ENCODE results near the gene CENPB. TPM values are rescaled to one million over a fixed set of nuclear protein-coding genes. Genes with fewer than 3 reads are reported as not detected.

The CENPB gene
- total RNA-seq, 2 experiments from 2014 or later, result 29.1 to 30.3 TPM

- Mint-ChIP-seq H3K27me3 (ENCODE audit: low read depth) (no peaks in the 10 kb centered on the region), H3K4me3 (no peak overlapping the region), H3K36me3 (ENCODE audit: low read depth) (peaks cover 49% of the 10 kb centered on the region), H3K9me3 (no peaks in the 10 kb centered on the region), H3K4me1 (ENCODE audit: low read depth) (peaks cover 39% of the 10 kb centered on the region), H3K27ac (no peak overlapping the region)
- intact Hi-C loops (cut with micrococcal nuclease), result no loop called here
- CTCF ChIA-PET, result interaction anchor here (0.6 kb wide), 1 partner anchor 17 kb away, joined by 3 read pairs; no protein-coding TSS in a partner anchor
- DNase-seq, result no peak
These were observed 18.2 kb upstream of the CENPB start for GRCh38 chr20:3804781-3805180.

GRCh38 chr20:3804254-3804751 is 17.8 kb upstream of the CENPB start:
- peaks cover 49% of the 10 kb centered on the region for H3K36me3 Mint-ChIP-seq (ENCODE audit: low read depth)
- DNase-seq, result no peak
- CTCF ChIA-PET, result interaction anchor here (0.6 kb wide), 1 partner anchor 16 kb away, joined by 3 read pairs; no protein-coding TSS in a partner anchor

GRCh38 chr20:3803854-3804253 is 17.3 kb upstream of the CENPB start:
- peaks cover 48% of the 10 kb centered on the region for H3K4me1 Mint-ChIP-seq (ENCODE audit: low read depth)
- CTCF ChIA-PET, result no interaction called here
- peaks cover 52% of the 10 kb centered on the region for H3K36me3 Mint-ChIP-seq (ENCODE audit: low read depth)
- H3K27me3 Mint-ChIP-seq (ENCODE audit: low read depth), result no peaks in the 10 kb centered on the region
- no peaks in the 10 kb centered on the region for H3K9me3 Mint-ChIP-seq
- intact Hi-C loops (cut with micrococcal nuclease), result no loop called here
- peak overlapping the region; percentile 73 for H3K27ac Mint-ChIP-seq
- H3K4me3 Mint-ChIP-seq, result no peak overlapping the region
- no peak for DNase-seq

More at GRCh38 chr20:3804254-3804751, 17.8 kb upstream of the CENPB start:
- Mint-ChIP-seq H3K27me3 (ENCODE audit: low read depth) (no peaks in the 10 kb centered on the region), H3K9me3 (no peaks in the 10 kb centered on the region), H3K4me3 (no peak overlapping the region), H3K27ac (peak overlapping the region; percentile 73), H3K4me1 (ENCODE audit: low read depth) (peaks cover 44% of the 10 kb centered on the region)
- intact Hi-C loops (cut with micrococcal nuclease), result no loop called here

- intact Hi-C loops (cut with micrococcal nuclease), result no loop called here
- no peak for DNase-seq
- Mint-ChIP-seq H3K9me3 (no peaks in the 10 kb centered on the region), H3K27ac (no peak overlapping the region), H3K4me1 (ENCODE audit: low read depth) (peaks cover 53% of the 10 kb centered on the region), H3K36me3 (ENCODE audit: low read depth) (peaks cover 58% of the 10 kb centered on the region), H3K4me3 (no peak overlapping the region), H3K27me3 (ENCODE audit: low read depth) (no peaks in the 10 kb centered on the region)
- CTCF ChIA-PET, result no interaction called here
These were observed 16.7 kb upstream of the CENPB start for GRCh38 chr20:3803289-3803688.

DNA sequence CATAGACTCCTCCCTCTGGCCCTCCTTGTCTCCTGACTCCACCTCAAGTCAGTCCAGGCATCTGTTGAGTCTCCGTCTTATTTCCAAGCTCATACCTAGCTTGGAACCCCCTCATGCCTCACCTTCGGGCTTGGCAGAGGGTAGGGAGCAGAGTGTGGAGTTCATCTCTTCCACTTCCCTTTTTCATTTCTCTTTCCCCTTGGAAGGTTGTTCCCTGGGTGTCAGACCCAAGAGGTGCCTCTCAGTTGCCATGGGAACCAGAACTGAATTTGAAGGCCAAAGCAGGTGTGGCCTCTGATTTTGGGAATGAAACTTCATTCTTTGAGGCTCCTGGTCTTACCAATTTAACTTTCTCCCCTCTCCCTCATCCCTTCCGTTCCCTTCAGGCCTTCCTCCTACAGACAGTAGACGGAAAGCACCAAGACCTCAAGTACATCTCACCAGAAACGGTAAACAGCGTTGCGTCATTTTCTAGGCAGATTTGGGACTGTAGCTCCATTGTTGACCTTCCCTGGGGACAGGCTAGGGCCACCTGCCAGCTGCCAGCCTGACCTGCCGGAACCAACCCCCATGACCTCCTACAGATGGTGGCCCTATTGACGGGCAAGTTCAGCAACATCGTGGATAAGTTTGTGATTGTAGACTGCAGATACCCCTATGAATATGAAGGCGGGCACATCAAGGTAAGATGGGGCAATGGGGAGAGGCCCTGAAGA is 16.1 kb upstream of the CENPB start:
- no peak for DNase-seq
- no peaks in the 10 kb centered on the region for H3K27me3 Mint-ChIP-seq (ENCODE audit: low read depth)
- H3K36me3 Mint-ChIP-seq (ENCODE audit: low read depth), result peaks cover 63% of the 10 kb centered on the region
- peak overlapping the region; percentile 10 for H3K27ac Mint-ChIP-seq
- peaks cover 56% of the 10 kb centered on the region for H3K4me1 Mint-ChIP-seq (ENCODE audit: low read depth)
- H3K4me3 Mint-ChIP-seq, result no peak overlapping the region
- CTCF ChIA-PET, result no interaction called here
- H3K9me3 Mint-ChIP-seq, result no peaks in the 10 kb centered on the region
- intact Hi-C loops (cut with micrococcal nuclease), result no loop called here

GRCh38 chr20:3801846-3802245 is 15.3 kb upstream of the CENPB start:
- Mint-ChIP-seq H3K27ac (no peak overlapping the region), H3K9me3 (no peaks in the 10 kb centered on the region), H3K4me1 (ENCODE audit: low read depth) (peaks cover 56% of the 10 kb centered on the region), H3K36me3 (ENCODE audit: low read depth) (peaks cover 68% of the 10 kb centered on the region), H3K27me3 (ENCODE audit: low read depth) (no peaks in the 10 kb centered on the region), H3K4me3 (no peak overlapping the region)
- intact Hi-C loops (cut with micrococcal nuclease), result no loop called here
- CTCF ChIA-PET, result no interaction called here
- no peak for DNase-seq

- Mint-ChIP-seq H3K27me3 (ENCODE audit: low read depth) (no peaks in the 10 kb centered on the region), H3K36me3 (ENCODE audit: low read depth) (peaks cover 66% of the 10 kb centered on the region), H3K4me3 (no peak overlapping the region), H3K9me3 (no peaks in the 10 kb centered on the region), H3K27ac (peak overlapping the region; percentile 37), H3K4me1 (ENCODE audit: low read depth) (peaks cover 54% of the 10 kb centered on the region)
- intact Hi-C loops (cut with micrococcal nuclease), result no loop called here
- CTCF ChIA-PET, result interaction anchor here (0.6 to 1.1 kb wide), 4 partner anchors 9 to 51 kb away, joined by 3 to 5 read pairs (median 3); no protein-coding TSS in a partner anchor
- no peak for DNase-seq
These were observed 14.8 kb upstream of the CENPB start for GRCh38 chr20:3801299-3801698.

- CTCF ChIA-PET, result interaction anchor here (0.6 to 1.1 kb wide), 4 partner anchors 10 to 50 kb away, joined by 3 to 5 read pairs (median 3); no protein-coding TSS in a partner anchor
- Mint-ChIP-seq H3K9me3 (no peaks in the 10 kb centered on the region), H3K4me3 (no peak overlapping the region), H3K27ac (peak overlapping the region; percentile 37), H3K4me1 (ENCODE audit: low read depth) (peaks cover 54% of the 10 kb centered on the region), H3K36me3 (ENCODE audit: low read depth) (peaks cover 63% of the 10 kb centered on the region), H3K27me3 (ENCODE audit: low read depth) (no peaks in the 10 kb centered on the region)
- intact Hi-C loops (cut with micrococcal nuclease), result no loop called here
- no peak for DNase-seq
These were observed 14.3 kb upstream of the CENPB start for GRCh38 chr20:3800878-3801260.

- H3K4me3 Mint-ChIP-seq, result no peak overlapping the region
- no peaks in the 10 kb centered on the region for H3K27me3 Mint-ChIP-seq (ENCODE audit: low read depth)
- intact Hi-C loops (cut with micrococcal nuclease), result no loop called here
- peaks cover 54% of the 10 kb centered on the region for H3K4me1 Mint-ChIP-seq (ENCODE audit: low read depth)
- H3K9me3 Mint-ChIP-seq, result no peaks in the 10 kb centered on the region
- DNase-seq, result no peak
- peak overlapping the region; percentile 69 for H3K27ac Mint-ChIP-seq
- peaks cover 60% of the 10 kb centered on the region for H3K36me3 Mint-ChIP-seq (ENCODE audit: low read depth)
- CTCF ChIA-PET, result interaction anchor here (0.6 to 1.3 kb wide), 6 partner anchors 8 to 50 kb away, joined by 3 to 5 read pairs (median 3); no protein-coding TSS in a partner anchor
These were observed 13.8 kb upstream of the CENPB start for GRCh38 chr20:3800256-3800877.

GRCh38 chr20:3798908-3799248 is 12.3 kb upstream of the CENPB start:
- Mint-ChIP-seq H3K4me1 (ENCODE audit: low read depth) (peaks cover 58% of the 10 kb centered on the region), H3K27me3 (ENCODE audit: low read depth) (no peaks in the 10 kb centered on the region), H3K9me3 (no peaks in the 10 kb centered on the region), H3K4me3 (peak overlapping the region; percentile 94), H3K27ac (peak overlapping the region; percentile 94), H3K36me3 (ENCODE audit: low read depth) (peaks cover 54% of the 10 kb centered on the region)
- intact Hi-C loops (cut with micrococcal nuclease), result loop anchor here (5.0 kb wide), 1 partner anchor 108 kb away; no protein-coding TSS in a partner anchor
- CTCF ChIA-PET, result interaction anchor here (1.0 to 1.3 kb wide), 2 partner anchors 12 to 22 kb away, joined by 3 to 5 read pairs; partner anchors contain the start of gene AP5S1
- no peak for DNase-seq

DNA sequence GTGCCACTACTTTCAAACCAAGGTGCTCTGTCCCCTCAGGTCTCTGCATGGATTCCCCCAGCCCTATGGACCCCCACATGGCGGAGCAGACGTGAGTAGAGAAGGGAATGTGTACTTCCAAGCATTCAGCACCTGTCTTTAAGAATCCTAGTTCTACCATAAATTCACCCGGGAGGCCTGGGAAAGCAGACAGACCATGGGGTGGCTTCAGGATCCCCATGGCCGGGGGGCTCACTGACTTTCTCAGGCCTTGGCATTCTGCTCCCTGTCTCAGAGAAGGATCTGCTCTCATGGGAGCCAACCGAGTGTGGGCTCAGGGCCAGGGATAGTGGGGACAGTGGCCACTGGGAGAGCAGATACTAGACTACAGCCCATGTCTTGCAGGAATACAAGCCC is 11.8 kb upstream of the CENPB start:
- Mint-ChIP-seq H3K4me1 (ENCODE audit: low read depth) (peaks cover 58% of the 10 kb centered on the region), H3K9me3 (no peaks in the 10 kb centered on the region), H3K27me3 (ENCODE audit: low read depth) (no peaks in the 10 kb centered on the region), H3K4me3 (peak overlapping the region; percentile 94), H3K27ac (peak overlapping the region; percentile 94), H3K36me3 (ENCODE audit: low read depth) (peaks cover 49% of the 10 kb centered on the region)
- DNase-seq, result no peak
- intact Hi-C loops (cut with micrococcal nuclease), result loop anchor here (5.0 kb wide), 1 partner anchor 109 kb away; no protein-coding TSS in a partner anchor
- CTCF ChIA-PET, result interaction anchor here (1.0 kb wide), 1 partner anchor 22 kb away, joined by 3 read pairs; the partner anchor contains the start of gene AP5S1

- H3K36me3 Mint-ChIP-seq (ENCODE audit: low read depth), result peaks cover 43% of the 10 kb centered on the region
- peaks cover 58% of the 10 kb centered on the region for H3K4me1 Mint-ChIP-seq (ENCODE audit: low read depth)
These were observed 11.2 kb upstream of the CENPB start for GRCh38 chr20:3797592-3798372.

More at GRCh38 chr20:3797592-3798372, 11.2 kb upstream of the CENPB start:
- CTCF ChIA-PET, result interaction anchor here (3.2 kb wide), 1 partner anchor 23 kb away, joined by 12 read pairs; the partner anchor contains the start of gene AP5S1
- Mint-ChIP-seq H3K27ac (peak overlapping the region; percentile 94), H3K9me3 (no peaks in the 10 kb centered on the region), H3K27me3 (ENCODE audit: low read depth) (no peaks in the 10 kb centered on the region), H3K4me3 (peak overlapping the region; percentile 94)
- intact Hi-C loops (cut with micrococcal nuclease), result loop anchor here (2.0 to 5.0 kb wide), 2 partner anchors 49 to 110 kb away; partner anchors contain the start of gene MAVS
- DNase-seq, result peak; percentile 63
